Skeletal muscle tissue (tissue), 1 donor: ENCODE results near the gene WNT4. TPM values are rescaled to one million over a fixed set of nuclear protein-coding genes. Genes with fewer than 3 reads are reported as not detected.

Experiments used
- total RNA-seq: library from RNA; depleted of rRNA; stranded (reverse); fragments of >200 nt; gene quantifications from one replicate; pipeline ENCODE4 v1.2.3, GENCODE V29; 2014

The WNT4 gene
- total RNA-seq, 1 donor from 2014 or later: 3.1 TPM

Other genes starting within 250 kb of the WNT4 start
- gene HSPG2, start 205.8 kb downstream of the WNT4 start, total RNA-seq: 152 TPM
- gene CELA3B, start 166.1 kb downstream of the WNT4 start, total RNA-seq: not detected
- not detected for gene CELA3A, start 141.4 kb downstream of the WNT4 start, total RNA-seq
- 71.5 TPM for gene CDC42, start 90.4 kb downstream of the WNT4 start, total RNA-seq